ENCODE results near the gene HEY2. TPM values are rescaled to one million over a fixed set of nuclear protein-coding genes. Genes with fewer than 3 reads are reported as not detected.

The HEY2 gene
- total and polyA plus RNA-seq, 4 donors = 1.0 to 2.0 (median 1.4) TPM

DNA sequence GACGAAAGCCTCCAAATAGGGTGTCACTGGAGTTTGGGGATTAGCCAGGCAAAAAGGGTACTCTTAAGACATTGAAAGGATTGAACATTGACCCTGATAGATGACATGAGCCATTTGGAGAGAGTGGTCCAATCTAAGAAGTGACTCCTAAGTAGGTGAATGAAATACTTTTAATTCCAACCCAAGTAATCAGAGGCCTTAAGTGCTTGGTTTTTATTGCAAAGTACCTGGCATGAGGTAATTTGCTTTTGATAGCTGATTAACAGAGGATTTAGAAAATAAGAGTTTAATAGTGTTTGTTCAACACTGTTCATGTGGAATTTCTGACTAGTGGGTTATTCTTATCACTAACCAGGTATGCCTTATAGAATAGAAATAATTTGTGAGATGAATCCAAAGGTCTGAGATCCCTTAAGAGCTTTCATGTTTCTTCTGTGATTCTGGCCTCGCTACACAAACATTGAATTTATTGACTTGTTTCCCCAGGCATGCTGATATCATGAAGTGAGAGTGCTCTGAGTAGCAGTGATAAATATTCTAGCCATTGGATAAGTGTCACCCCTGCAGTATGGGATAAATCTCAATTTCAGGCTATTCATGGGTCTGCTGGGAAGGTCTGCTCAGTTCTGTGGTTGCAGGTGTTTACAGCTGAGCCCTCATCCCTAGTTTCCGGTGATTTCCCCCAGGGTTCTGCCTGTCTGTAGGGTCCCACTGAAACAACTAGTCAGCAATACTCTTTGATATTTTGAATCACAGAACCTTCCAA lies 47.9 kb downstream of the HEY2 start:
- Histone ChIP-seq H3K4me1 (ENCODE audit: control insufficient read depth in 4 of 4, insufficient read depth in 4 of 4, low read length in 3 of 4) (peaks cover 0 to 15% (median 7%) of the 10 kb centered on the region in 4 donors), H3K27me3 (ENCODE audit: control insufficient read depth in 4 of 4, insufficient read depth in 4 of 4, low read length in 3 of 4) (no peaks in the 10 kb centered on the region), H3K36me3 (ENCODE audit: control insufficient read depth in 4 of 4, insufficient read depth in 3 of 4, low read depth in 1 of 4, low read length in 3 of 4) (peaks cover 0 to 3% (median 0%) of the 10 kb centered on the region in 4 donors), H3K9me3 (ENCODE audit: control insufficient read depth in 4 of 4, low read length in 3 of 4) (no peaks in the 10 kb centered on the region), H3K9ac (ENCODE audit: low read depth in 1 of 2, low read length in 2 of 2) (no peak overlapping the region), H3K27ac (ENCODE audit: low read depth in 1 of 2, low read length in 2 of 2) (no peak overlapping the region), H3K4me3 (ENCODE audit: low read depth in 1 of 3, low read length in 3 of 3) (no peak overlapping the region)
- TF ChIP-seq SP1 (IDR thresholded peaks at IDR 0.05) = no peak
- no peak for DNase-seq (ENCODE audit: low spot score)
- WGBS = 94% methylated on average over 3 of the region's 3 CpGs

DNA sequence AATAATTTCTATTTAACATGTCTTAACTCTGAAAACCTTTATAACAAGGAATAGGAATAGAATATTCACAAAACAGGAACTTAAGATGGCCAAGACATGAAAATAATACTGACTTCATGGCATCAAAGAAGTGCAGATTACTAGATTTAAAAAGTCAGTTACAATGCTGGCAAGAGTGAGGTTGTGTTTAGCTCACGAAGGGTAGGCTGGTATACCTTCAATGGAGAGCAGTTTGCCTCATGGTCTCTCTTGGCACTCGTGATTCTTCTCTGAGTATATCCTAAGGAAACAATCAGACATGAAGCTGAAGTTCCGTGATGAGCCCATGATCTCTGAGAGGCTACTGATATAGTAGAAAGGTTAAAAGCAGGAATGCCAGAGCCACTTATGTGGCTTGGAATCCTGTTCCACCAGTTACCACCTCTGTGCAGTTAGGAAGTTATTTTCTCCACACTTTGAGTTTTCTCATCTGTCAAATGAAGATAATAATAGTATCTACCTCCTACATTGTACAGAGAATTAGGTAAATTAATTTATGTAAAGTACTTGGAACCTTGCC lies 48.5 kb downstream of the HEY2 start:
- DNase-seq (ENCODE audit: low spot score) = no peak
- TF ChIP-seq EGR1 (IDR thresholded peaks at IDR 0.05; ENCODE audit: low read depth in 2 of 2) = no peak
- TF ChIP-seq MAX (IDR thresholded peaks at IDR 0.05) = no peak
- no peak for TF ChIP-seq FOXA1 (IDR thresholded peaks at IDR 0.05)
- TF ChIP-seq HNF4A (conservative IDR thresholded peaks at IDR 0.05) = no peak
- Histone ChIP-seq H3K9me3 (ENCODE audit: control insufficient read depth in 4 of 4, low read length in 3 of 4) (no peaks in the 10 kb centered on the region), H3K27me3 (ENCODE audit: control insufficient read depth in 4 of 4, insufficient read depth in 4 of 4, low read length in 3 of 4) (no peaks in the 10 kb centered on the region), H3K4me1 (ENCODE audit: control insufficient read depth in 4 of 4, insufficient read depth in 4 of 4, low read length in 3 of 4) (peaks cover 0 to 14% (median 5%) of the 10 kb centered on the region in 4 donors), H3K36me3 (ENCODE audit: control insufficient read depth in 4 of 4, insufficient read depth in 3 of 4, low read depth in 1 of 4, low read length in 3 of 4) (peaks cover 0 to 3% (median 0%) of the 10 kb centered on the region in 4 donors), H3K4me3 (ENCODE audit: low read depth in 1 of 3, low read length in 3 of 3) (no peak overlapping the region), H3K27ac (ENCODE audit: low read depth in 1 of 2, low read length in 2 of 2) (no peak overlapping the region), H3K9ac (ENCODE audit: low read depth in 1 of 2, low read length in 2 of 2) (no peak overlapping the region)
- WGBS = 87% methylated on average over 3 of the region's 3 CpGs

- no peak overlapping the region for H3K4me3 ChIP-seq (ENCODE audit: low read depth in 1 of 3, low read length in 3 of 3)
- no peak overlapping the region for H3K9ac ChIP-seq (ENCODE audit: low read depth in 1 of 2, low read length in 2 of 2)
- H3K9me3 ChIP-seq (ENCODE audit: control insufficient read depth in 4 of 4, low read length in 3 of 4) = no peaks in the 10 kb centered on the region
- TF ChIP-seq RXRA (IDR thresholded peaks at IDR 0.05) = no peak
- TF ChIP-seq NR2F2 (IDR thresholded peaks at IDR 0.05) = no peak
- no peak for TF ChIP-seq EGR1 (IDR thresholded peaks at IDR 0.05; ENCODE audit: low read depth in 2 of 2)
- no peak for TF ChIP-seq FOXA1 (IDR thresholded peaks at IDR 0.05)
- TF ChIP-seq TAF1 (conservative IDR thresholded peaks at IDR 0.05) = no peak
- no peak for TF ChIP-seq ATF3 (IDR thresholded peaks at IDR 0.05)
- TF ChIP-seq CTCF (IDR thresholded peaks at IDR 0.05; ENCODE audit: low read depth, low read length, missing input control) = no peak
- no peak for TF ChIP-seq RAD21 (IDR thresholded peaks at IDR 0.05)
- TF ChIP-seq FOXA2 (IDR thresholded peaks at IDR 0.05) = no peak
- TF ChIP-seq YY1 (IDR thresholded peaks at IDR 0.05) = no peak
- no peak for TF ChIP-seq GABPA (IDR thresholded peaks at IDR 0.05 in 1 of 2, conservative IDR thresholded peaks at IDR 0.05 in 1 of 2)
- no peak for TF ChIP-seq REST (IDR thresholded peaks at IDR 0.05)
- no peaks in the 10 kb centered on the region for H3K27me3 ChIP-seq (ENCODE audit: control insufficient read depth in 4 of 4, insufficient read depth in 4 of 4, low read length in 3 of 4)
- peaks cover 0 to 3% (median 0%) of the 10 kb centered on the region in 4 donors for H3K36me3 ChIP-seq (ENCODE audit: control insufficient read depth in 4 of 4, insufficient read depth in 3 of 4, low read depth in 1 of 4, low read length in 3 of 4)
- DNase-seq (ENCODE audit: low spot score) = no peak
- H3K27ac ChIP-seq (ENCODE audit: low read depth in 1 of 2, low read length in 2 of 2) = no peak overlapping the region
- H3K4me1 ChIP-seq (ENCODE audit: control insufficient read depth in 4 of 4, insufficient read depth in 4 of 4, low read length in 3 of 4) = peaks cover 0 to 14% (median 5%) of the 10 kb centered on the region in 4 donors
- WGBS = 92% methylated on average over 5 of the region's 5 CpGs
These were observed 49.5 kb downstream of the HEY2 start for GRCh38 chr6:125798734-125799508.

Measured in liver (tissue), 9 donors.